HG02798 (cell line): ENCODE results near the gene PYDC2.
"Not testable (repeated sequence)": the region's sequence is repeated elsewhere in the genome, so short reads cannot be mapped to it uniquely, and the experiment has no call there.

Source experiments
- ATAC-seq: cut with Tn5 transposase; IDR thresholded peaks from one replicate; pipeline ENCODE4 v1.9.1; 2021; ENCODE audit warnings: mild to moderate bottlenecking; ENCODE audit not compliant: unreplicated experiment, poor library complexity

Gene PYDC2

DNA sequence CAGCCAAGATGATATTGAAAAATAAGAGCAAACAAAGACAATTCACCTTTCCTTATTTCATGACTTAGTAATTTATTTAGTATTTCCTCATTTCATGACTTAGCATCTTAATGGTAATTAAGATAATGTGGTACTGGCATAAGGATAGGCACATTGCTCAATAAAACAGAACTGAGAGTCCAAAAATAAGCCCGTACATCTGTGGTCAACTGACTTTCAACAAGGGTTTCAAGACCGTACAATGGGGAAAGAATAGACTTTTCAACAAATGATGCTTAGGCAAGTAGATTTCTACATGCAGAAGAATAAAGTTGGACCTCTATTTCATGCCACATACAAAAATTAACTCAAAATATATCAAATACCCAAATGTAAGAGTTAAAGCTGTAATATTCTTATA, 603 bp upstream of the PYDC2 start:
- no peak for ATAC-seq

DNA sequence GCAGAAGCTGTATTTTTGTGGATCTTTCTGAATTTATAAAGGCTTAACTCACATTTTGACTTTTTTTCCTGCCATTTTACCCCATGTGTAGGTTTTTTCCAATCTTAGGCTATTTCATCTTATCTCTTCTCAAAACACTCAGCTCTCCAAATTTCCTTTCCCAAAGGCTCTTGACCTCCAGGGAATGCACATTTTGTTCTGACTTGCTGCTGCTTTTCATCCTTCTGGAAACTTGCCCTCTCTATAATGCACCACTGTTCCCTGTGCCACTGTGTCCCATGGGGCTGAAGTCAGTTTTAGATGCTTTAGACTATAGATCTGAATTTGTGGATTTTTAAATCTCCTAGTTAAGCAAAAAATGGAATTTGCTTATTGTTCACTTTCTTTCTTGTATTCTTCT, 9.1 kb downstream of the PYDC2 start:
- no peak for ATAC-seq

DNA sequence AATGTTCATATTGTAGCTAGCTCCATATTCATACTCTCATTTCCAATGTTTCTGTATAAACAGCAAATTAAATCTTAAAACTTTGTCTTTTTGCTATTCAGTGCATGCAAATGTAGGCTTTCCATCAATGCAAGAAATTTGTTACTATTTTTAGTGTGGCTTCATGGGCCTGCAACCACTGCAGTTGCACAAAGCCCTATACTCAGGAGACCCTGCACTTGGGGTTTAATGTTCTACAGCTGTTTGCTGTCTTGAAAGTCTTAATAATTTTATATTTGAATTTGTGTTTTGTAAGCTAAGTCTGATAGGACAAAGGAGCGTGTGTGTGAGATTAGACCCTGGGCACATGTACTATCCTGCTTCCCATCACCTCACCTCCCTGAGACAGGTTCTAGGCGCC, 9.6 kb downstream of the PYDC2 start:
- no peak for ATAC-seq

DNA sequence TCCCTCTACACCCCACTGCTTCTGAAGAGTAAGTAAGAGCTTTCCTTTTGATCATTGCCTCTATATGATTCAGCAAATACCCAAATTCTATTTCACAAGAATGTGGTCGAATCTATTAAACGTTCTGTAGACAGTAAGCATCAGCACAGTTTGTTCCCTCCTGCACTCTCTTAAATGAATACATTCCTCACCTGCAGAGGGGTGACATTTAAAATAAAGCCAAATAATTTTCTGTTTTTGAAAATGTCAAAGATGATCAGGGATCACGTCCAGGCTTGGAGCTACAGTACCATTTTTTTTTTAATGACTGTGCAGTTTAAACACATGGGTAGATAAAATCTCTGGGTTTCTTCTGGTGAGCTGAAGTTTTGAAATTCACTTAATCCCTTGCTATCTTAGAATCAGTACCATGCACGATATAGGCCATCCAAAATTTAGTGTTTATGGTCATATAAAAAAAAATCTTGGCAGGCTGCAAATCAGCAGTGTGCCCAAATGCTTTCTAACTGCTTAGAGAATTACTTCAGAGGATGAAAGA, 12.8 kb downstream of the PYDC2 start:
- ATAC-seq: no peak

DNA sequence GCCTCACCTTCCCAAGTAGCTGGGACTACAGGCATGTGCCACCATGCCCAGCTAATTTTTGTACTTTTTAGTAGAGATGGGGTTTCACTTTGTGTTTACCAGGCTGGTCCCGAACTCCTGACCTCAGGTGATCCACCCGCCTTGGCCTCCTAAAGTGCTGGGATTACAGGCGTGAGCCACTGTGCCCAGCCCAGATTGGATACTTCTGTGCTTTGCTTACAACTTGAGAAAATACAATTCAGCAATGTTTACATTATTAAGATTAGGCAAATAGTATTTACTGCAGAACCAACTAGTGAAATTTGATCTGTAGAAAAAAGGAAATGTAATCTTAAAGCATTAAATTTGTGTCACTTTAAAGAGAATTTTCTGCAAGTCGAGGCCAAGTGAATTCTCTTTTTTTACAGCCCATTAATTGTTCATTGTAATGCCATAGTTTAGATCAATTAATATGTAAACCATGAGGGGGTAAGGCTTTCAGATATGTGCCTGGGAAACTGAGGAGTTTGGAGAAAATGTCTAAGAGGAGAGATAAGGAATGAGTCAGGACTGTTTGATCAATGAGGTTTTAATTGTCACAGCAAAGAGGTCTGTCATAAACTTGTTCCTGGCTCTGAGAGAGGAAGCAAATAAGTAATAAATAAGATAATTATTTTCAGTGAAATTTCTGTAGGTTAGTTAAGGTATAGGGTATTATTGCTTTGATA, 15.3 kb downstream of the PYDC2 start:
- no peak for ATAC-seq

DNA sequence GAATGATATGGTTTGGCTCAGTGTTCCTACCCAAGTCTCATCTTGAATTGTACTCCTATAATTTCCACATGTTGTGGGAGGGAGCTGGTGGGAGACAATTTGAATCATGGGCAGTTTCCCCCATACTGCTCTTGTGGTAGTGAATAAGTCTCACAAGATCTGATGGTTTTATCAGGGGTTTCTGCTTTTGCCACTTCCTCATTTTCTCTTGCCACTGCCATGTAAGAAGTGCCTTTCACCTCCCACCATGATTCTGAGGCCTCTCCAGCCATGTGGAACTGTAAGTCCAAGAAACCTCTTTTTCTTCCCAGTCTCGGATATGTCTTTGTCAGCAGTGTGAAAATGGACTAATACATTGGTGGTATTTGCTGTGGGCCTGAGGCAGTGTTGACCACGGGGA, 23.0 kb downstream of the PYDC2 start:
- not testable (repeated sequence) for ATAC-seq

DNA sequence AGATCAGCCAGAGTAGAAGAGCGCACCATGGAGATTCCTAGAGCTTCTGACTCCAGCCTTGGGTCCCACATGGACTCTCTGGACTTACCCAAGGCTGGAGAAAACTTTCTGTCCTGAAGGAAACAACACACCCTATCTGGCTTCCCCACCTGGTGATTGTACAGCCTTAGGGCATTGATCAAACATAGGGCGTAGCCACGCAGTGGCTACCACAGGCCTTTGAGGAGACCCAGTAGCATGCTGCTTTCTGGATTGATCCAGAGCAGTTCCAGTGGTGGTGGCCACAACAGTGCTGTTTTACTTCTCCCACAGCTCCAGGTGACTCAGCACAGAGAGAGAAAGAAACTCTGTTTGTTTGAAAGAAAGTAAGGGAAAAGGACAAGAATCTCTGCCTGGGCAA, 23.5 kb downstream of the PYDC2 start:
- ATAC-seq: no peak

DNA sequence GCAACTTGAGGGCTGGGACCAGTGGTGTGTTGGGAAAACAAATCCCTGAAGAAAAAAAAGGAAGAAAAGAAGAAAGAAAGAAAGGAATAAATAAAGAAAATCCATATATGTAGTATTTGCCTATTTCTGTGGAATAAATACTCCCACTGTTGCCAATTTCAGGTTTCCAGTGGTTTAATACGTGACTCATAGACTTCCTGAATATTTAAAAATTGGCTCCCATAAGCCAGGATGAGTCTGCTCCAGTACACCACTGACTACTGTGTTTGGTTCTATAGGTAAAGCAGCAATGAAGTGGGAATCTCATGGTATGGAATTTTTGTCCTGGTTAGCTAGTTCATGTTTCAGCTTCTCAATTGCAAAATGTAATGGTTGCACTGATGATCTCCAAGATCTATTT, 31.6 kb downstream of the PYDC2 start:
- ATAC-seq: no peak

DNA sequence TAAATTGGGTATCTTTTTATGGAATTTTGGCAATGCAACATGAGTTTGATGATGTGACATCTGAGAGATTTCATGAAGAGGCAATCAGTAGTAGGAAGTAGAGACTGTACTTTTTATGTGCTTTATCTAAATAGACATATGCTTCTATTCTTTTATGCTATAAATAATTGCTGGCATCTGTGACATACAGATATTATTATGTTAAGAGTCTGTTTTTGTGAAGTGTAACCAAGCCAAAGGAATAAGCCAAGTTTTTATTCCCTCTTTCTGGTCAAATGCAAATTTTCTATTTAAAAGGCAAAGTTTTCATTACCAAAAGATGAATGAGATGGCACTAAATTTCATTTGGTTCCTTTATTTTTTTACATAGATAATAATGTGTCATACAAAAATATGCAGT, 32.4 kb downstream of the PYDC2 start:
- ATAC-seq: no peak

DNA sequence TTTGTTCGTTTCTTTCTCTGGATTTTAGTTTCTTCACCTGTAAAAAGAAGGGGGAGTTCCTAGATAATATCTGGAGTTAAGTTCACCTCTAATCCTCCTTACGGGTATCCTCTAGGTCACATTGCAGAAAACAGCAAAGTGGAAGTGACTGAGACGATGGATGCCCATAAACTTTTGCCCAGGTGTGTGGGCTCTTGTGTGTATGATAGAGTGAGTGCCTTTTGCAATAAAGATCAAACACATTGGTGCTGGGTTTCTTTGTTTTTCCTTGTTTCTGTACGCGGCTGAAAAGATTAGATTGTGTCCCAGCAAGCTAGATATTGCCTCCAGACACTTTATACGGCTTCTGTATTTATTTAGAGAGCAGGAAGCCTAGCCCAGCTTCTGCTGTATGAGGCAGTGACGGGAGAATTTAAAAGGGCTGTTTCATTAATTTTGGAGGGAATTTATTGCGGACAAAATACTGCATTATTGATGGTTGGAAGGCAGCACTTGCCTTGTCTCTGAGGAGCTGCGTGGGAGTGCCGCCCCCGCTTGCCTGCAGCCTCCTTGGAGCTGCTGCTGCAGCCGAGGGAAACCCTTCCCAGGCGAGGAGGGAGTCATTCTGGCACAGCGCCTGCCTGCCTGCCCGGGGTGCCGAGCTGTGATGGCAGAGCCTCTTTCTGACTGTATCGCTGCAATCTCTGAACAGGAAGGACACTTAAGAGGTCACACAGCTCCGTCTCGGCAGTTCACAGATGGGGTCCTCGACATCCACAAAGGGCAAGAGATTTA, 38.5 kb downstream of the PYDC2 start:
- ATAC-seq: no peak

DNA sequence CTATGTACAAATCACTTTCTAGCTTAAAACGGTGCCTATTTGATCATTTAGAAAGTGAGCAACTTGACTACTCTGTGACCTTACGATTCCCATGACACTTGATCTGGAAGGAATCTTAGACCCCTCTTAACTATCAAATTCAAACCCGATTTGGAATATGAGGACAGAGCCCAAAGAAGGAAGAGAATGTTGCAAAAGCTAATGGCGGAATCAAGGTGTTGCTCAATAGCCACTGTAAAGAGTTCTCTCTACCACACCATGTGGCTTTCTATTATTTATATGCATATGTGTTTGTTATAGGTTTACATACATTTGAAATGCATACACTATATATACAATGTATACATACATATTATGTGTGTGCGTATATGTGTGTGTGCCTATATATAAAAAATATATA, 39.9 kb downstream of the PYDC2 start:
- no peak for ATAC-seq

DNA sequence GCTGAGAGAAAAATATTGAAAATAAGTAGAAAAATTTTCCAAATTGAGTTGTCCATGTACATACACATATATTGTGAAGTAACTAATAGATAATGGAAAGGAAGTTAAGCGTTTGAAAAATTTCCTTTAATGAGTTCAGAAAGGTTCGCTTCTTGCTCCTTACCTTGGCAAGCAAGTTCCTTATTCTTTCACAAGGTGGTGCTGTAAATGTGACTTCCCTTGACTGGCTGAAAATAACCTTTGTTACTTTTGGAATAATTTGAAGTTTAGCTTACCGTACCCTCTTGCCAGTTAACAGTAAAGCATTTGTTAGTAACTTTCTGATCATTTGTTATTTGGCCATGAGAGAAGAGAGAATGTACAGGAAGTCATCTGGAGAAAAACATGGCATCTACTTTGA, 41.6 kb downstream of the PYDC2 start:
- no peak for ATAC-seq

DNA sequence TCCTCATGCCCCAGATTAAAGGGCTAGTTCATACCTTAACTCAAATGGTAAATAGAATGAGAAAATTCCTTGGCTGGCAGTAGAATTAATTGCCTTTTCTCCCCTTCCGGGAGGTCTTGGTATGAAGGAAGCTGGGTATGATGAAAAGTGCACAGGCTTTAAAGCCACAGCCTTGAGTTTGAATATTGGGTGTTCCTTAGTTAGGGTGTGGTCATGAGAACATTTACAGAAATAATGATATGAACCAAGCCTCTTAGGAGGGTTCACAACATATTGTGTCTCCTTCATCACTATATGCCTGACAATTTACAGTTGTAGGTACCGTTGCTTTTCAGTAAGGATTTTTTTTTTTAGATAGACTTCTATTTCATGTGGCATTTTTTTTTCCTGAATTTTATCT, 48.1 kb downstream of the PYDC2 start:
- no peak for ATAC-seq
